Thyroid gland (tissue), 4 donors: ENCODE results near the gene TAC4.

ENCODE experiments used
- POLR2A ChIP-seq, 2 donors: fragments of 450-650 bp; IDR thresholded peaks; one replicate each; pipeline ENCODE4 v1.6.1; 2017; ENCODE audit warnings: antibody characterized with exemption in 2 of 2, mild to moderate bottlenecking in 2 of 2, moderate library complexity in 1 of 2
- TF ChIP-seq, protein P1 (sequence below), 6 experiments: fragments of 200-600 bp in 3 of 6; fragments of 450-650 bp in 3 of 6; sonication (generic) in 3 of 6; IDR thresholded peaks; one replicate each; pipeline ENCODE4 v1.5.1; 2016 to 2019; ENCODE audit warnings: antibody characterized with exemption in 6 of 6, mild to moderate bottlenecking in 2 of 6, inconsistent platforms in 1 of 6, moderate library complexity in 1 of 6

DNA sequence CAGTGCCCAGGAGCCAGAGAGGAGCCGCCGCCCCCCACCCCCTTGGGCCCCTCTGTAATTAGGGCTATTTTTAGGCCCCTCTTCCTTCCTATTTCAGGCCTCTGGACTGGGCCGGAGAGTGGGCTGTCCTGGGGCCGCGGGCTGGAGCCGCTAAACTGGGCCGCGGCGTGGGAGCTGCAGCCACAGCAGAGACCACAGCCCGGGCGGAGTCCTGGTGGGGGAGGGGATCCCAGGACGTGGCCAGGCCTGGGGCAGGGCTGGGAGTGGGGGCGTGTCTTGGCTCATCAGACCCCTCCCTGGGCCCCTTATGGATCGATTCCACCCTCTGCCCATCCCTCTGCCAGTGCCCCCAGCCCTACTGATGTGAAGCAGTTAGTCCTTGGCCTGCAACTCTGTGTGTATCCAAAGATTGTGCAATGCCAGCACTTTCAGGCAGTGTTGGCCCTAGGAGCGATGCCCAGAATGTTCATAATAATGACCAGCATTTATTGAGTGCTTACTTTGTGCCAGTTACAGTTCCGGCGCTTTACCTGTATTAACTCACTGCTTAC lies 15.0 kb upstream of the TAC4 start:
- no peak for TF ChIP-seq POLR2A (IDR thresholded peaks at IDR 0.05)
- TF ChIP-seq, protein P1, sequence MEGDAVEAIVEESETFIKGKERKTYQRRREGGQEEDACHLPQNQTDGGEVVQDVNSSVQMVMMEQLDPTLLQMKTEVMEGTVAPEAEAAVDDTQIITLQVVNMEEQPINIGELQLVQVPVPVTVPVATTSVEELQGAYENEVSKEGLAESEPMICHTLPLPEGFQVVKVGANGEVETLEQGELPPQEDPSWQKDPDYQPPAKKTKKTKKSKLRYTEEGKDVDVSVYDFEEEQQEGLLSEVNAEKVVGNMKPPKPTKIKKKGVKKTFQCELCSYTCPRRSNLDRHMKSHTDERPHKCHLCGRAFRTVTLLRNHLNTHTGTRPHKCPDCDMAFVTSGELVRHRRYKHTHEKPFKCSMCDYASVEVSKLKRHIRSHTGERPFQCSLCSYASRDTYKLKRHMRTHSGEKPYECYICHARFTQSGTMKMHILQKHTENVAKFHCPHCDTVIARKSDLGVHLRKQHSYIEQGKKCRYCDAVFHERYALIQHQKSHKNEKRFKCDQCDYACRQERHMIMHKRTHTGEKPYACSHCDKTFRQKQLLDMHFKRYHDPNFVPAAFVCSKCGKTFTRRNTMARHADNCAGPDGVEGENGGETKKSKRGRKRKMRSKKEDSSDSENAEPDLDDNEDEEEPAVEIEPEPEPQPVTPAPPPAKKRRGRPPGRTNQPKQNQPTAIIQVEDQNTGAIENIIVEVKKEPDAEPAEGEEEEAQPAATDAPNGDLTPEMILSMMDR (IDR thresholded peaks at IDR 0.05) = no peak
